Activated CD8-positive, alpha-beta memory T cell treated with anti-CD3 and anti-CD28 coated beads for 24 hours (primary cell): ENCODE data around the gene TMEM222.
A peak's percentile ranks its signal among the peaks of the same experiment; 100 is the strongest.
"Not testable (repeated sequence)": the region's sequence is repeated elsewhere in the genome, so short reads cannot be mapped to it uniquely, and the experiment has no call there.

ENCODE experiments used
- DNase-seq: peaks from one replicate; pipeline ENCODE4 v3.0.0-alpha.2; 2020

TMEM222 gene, protein sequence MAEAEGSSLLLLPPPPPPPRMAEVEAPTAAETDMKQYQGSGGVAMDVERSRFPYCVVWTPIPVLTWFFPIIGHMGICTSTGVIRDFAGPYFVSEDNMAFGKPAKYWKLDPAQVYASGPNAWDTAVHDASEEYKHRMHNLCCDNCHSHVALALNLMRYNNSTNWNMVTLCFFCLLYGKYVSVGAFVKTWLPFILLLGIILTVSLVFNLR

DNA sequence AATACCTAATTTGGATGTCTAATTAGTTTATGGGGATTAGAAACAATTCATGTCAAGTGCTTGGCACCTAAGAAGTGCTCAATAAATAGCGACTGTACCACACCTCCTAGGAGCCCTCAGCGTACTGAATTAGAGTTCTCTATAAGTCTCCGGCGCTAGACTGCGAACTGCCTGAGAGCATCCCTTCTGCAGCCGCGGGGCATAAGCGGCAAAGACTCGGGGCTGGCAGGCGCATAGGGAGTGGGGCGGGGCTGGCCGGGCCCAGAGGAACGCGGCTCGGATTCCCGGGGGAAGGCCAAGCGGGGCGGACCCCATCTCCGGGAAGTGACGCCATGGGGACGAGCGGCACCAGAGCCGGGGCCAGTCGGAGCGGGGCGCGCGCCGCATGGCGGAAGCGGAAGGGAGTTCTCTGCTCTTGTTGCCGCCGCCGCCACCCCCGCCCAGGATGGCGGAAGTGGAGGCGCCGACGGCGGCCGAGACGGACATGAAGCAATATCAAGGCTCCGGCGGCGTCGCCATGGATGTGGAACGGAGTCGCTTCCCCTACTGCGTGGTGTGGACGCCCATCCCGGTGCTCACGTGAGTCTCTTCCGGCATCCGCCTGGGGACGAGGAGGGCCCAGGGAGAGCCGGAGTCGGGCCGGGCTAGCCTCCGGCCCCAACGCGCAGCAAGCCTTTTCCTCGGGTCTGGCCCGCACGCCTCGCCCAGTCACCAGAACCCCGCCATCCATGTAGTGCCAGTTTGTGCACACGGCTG is at the start of gene TMEM222:
Gene TMEM222 (plus strand): TSS at position 351 of the 756 bp plus-strand sequence. CDS start 35 bp downstream, at position 386.
- DNase-seq = peak; percentile 99

DNA sequence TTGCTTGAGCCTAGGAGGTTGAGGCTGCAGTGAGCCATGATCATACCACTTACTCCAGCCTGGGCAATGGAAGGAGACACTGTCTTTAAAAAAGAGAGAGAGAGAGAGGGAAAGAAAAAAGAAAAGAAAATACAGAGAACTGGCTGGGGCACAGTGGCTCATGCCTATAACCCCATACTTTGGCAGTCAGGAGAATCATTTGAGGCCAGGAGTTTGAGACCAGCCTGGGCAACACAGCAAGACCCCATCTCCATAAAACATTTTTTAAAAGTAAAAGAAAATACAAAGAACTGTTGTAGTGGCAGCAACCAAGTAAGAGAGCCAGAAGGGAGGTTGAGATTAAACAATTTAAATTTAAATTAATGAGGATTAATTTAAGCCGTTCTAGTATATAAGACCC is 47.8 kb upstream of the TMEM222 start:
- DNase-seq = no peak

DNA sequence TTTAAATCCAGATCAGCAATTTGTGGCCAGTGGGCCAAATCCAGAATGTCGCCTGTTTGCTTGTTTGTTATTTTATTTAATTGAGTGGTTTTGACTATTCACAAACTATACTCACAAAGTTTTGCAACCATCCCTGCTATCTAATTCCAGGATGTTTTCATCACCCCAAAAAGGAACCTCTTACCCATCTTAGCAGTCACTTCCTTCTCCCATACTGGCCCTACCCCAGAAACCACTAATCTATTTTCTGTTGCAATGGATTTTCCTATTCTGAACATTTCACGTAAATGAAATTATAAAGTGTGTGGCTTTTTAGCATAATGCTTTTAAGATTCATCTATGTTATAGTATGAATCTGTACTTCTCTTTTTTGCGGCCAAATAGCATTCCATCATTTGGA is 46.3 kb upstream of the TMEM222 start:
- DNase-seq = no peak

DNA sequence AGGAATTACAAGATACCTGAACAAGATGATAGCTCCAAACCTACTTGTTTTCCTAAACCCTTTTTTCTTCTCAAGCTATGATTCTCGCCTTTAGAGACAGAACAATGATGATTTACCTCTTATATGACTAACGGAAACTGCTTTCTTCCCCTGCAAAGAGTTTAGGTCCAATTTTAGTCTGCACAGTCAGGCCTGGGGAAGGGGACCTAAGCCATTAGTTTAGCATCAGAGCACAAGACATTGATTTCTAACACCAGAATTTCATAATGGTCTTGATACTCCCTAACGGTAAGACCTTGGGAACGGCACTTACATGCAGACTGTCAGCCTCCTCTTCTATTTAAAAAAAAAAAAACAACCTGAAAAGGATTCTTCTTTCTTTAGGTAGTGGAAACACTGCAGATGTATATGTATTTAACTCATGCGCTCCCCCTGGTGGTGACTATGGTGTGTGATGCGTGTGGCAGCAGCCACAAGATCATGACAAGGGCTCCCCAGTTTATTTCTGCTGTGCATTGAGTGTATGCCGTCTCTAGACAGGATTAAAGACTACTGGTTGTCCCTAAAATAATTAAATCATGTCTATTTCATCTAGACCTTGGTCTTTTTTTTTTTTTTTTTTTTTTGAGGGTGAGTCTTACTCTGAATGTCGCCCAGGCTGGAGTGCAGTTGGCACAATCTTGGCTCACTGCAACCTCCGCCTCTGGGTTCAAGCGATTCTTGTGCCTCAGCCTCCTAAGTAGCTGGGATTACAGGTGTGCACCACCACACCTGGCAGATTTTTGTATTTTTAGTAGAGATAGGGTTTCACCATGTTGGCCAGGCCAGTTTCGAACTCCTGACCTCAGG is 37.3 kb upstream of the TMEM222 start:
- peak; percentile 93 for DNase-seq

DNA sequence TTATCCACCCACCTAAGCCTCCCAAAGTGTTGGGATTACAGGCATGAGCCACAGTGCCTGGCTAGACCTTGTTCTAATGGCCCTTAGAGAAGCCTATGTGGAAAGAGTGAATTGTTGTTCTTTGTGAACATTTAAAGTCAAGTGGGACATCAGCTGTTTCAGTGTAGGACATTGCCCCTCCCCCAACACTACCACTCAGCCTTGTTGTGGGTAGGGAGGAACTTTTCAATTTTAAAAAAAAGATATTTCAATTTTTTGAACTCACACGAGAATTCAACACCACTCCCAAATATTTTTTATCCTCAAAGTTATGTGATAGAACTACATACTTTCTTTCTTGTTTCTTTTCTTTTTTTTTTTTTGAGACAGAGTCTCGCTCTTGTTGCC is 36.7 kb upstream of the TMEM222 start:
- DNase-seq = no peak

DNA sequence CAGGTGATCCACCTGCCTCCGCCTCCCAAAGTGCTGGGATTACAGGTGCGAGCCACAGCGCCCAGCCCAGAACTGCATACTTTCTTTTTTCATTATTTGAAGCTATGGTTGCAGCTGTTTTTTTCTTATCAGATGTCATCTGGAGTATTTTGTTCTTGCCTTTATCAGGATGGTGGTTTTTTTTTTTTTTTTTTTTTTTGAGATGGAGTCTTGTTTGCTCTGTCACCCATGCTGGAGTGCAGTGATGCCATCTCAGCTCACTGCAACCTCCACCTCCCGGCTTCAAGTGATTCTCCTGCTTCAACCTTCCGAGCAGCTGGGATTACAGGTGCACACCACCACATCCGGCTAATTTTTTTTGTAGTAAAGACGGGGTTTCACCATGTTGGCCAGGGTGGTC is 36.1 kb upstream of the TMEM222 start:
- peak; percentile 45 for DNase-seq

DNA sequence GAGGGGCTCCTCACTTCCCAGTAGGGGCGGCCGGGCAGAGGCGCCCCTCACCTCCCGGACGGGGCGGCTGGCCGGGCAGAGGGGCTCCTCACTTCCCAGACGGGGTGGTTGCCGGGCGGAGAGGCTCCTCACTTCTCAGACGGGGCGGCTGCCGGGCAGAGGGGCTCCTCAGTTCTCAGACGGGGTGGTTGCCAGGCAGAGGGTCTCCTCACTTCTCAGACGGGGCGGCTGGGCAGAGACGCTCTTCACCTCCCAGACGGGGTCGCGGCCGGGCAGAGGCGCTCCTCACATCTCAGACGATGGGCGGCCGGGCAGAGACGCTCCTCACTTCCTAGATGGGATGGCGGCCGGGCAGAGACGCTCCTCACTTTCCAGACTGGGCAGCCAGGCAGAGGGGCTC is 32.8 kb upstream of the TMEM222 start:
- DNase-seq = not testable (repeated sequence)

DNA sequence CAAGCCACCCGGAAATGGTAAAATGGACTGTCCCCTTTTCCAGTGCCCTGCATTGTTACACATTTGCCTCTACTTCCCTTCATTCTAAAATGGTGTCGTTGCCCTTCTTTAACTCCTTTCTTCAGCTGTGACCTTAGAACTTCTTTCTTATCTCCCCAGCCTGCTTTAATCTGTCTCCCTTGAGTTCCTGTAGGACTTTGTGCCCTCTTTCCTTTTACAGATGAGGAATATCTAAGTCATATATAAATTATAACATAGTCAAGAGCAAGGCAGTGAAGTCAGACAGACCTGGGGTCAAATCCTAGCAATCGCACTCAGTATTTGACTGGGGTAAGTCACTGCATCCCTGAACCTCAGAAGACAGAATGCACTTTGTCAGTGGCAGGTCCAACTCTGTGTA is 31.4 kb upstream of the TMEM222 start:
- no peak for DNase-seq

DNA sequence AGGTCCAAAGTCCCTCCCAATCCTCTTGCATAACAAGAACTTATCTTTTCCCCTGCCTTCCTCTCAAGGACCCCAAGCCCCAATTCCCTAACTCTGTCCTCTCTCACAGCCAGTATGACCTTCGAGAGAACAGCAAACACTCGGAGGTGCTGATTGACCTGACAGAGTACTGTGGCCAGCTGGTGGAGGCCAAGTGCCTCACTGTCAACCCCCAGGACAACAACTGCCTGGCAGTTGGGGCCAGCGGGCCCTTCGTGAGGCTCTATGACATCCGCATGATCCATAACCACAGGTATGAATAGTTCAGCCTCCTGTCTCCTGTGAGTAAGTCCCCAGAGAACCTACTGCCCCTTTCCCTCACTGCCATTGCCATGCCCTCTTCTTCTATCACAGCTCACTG is 29.9 kb upstream of the TMEM222 start:
- DNase-seq = peak; percentile 45

DNA sequence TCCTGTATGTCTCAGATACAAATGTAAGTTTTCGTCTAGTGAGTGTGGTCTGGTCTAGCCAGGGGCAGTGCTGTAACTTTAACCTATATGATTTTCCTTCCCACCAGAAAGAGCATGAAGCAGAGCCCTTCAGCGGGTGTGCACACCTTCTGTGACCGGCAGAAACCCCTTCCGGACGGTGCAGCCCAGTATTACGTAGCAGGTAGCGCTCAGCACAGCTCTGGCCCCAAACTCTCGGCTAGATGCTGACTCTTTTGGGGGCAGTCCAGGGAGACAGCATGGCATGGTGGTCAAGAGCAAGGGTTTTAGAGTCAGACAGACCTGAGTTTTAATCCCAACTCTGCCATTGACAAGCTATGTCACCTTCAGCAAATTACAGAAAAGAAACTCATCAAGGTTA is 28.0 kb upstream of the TMEM222 start:
- DNase-seq = no peak

DNA sequence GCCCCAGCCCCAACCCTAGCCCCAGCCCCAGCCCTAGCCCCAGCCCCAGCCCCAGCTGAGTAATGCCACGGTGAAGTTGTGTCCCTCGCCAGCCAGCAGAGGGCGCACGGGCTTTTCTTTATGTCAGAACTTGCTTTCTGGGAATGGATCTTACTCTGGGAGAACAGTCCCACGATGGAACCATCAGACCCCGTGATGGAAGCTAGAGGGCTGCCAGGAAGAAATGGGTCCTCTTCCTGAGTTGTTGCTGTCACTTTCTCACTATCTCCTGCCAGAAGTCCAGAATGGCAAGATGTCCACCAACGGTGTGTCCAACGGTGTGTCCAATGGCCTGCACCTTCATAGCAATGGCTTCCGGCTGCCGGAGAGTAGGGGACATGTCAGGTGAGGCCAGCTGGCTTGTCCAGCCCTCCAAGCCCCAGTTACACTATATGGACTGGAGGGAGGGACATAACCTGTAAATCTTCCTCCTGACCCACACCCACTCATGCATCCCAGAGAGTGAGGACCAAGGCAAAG is 25.1 kb upstream of the TMEM222 start:
- peak; percentile 88 for DNase-seq

DNA sequence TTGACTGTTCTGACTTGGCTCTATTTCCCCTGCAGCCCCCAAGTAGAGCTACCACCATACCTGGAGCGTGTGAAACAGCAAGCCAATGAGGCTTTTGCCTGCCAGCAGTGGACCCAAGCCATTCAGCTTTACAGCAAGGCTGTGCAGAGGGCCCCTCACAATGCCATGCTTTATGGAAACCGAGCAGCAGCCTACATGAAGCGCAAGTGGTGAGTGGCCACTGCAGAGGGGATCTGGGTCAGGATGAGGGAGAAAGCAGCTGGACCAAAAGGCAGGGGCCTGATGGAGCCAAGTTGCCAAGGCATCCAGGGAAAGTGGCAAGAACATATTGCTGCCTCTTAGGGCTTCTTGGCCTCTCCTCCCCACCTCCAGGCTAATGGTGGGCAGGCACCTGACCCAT is 24.1 kb upstream of the TMEM222 start:
- no peak for DNase-seq

DNA sequence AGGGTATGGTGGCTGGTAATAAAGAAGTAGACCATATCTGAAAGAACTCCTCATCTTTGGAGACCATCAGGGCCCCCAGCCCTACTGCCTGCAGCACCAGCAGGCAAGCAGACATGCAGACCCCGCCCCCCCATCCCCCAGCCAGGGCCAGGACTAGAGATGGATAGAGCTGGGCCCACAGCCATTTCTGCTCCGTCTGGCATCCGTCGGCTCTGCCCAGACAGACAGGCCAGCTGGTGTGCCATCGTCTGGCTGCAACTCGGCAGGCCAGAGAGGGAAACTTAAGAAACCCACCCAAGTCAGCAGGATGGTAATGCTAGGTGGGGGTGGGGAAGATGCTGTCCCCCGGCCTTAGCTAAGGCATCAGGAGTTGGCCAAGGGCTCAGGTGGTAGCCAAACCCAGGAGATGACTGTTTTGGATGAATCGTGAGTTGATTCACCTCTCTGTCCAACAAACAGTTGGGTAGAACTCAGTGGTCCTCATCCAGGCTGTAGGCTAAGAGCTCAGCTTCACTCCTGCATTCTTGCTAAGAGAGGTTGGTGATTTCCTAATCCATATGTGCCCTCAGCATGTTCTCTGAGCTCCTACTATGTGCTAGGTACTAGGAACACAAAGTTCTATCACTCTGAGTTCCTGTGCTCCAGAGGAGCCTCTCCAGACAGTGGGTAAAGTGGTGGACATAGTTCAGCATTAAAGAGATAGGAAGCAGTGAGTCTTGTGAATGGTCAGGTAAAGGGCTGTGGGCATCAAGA is 23.2 kb upstream of the TMEM222 start:
- no peak for DNase-seq

DNA sequence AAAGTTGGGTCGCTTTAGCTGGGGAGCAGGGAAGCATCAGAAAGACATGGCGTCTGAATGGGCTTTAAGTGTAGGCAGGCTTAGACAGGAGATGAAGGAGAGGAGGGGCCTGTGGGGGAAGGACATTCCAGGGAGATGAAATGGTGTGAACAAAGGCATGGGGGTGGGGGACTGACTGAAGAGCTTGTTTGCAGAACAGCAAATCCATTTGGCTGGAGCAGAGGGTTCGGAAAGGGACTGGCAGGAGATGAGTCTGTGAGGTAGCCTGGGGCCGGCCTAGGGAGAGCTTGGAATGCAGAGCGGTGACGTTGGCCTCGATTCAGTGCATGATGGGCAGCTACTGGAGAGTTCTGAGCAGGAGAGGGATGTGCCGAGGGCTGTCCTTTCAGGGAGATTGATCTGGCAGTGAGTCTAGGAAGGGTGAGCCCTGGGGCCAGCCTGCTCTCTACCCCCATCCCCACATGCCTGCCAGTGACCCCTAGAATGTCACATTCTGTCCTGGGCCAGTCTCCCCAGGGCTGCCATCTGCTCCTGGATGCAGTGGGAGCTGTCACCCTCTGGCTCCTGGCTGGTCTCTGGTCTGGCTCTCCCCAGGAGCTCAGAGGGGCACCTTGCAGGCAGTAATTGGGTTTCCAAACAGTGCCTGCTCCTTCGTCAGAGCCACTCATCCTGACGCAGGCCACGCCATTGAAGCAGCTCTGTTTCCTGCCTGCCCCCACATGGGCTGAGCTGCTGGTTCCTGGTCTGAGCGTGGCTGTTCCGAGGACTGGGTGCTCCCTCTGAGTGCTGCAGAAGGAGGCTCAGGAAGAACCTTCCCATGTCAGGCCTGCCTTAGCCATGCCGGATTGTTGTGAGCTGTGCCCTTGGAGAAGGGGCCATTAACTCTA is 22.3 kb upstream of the TMEM222 start:
- no peak for DNase-seq

DNA sequence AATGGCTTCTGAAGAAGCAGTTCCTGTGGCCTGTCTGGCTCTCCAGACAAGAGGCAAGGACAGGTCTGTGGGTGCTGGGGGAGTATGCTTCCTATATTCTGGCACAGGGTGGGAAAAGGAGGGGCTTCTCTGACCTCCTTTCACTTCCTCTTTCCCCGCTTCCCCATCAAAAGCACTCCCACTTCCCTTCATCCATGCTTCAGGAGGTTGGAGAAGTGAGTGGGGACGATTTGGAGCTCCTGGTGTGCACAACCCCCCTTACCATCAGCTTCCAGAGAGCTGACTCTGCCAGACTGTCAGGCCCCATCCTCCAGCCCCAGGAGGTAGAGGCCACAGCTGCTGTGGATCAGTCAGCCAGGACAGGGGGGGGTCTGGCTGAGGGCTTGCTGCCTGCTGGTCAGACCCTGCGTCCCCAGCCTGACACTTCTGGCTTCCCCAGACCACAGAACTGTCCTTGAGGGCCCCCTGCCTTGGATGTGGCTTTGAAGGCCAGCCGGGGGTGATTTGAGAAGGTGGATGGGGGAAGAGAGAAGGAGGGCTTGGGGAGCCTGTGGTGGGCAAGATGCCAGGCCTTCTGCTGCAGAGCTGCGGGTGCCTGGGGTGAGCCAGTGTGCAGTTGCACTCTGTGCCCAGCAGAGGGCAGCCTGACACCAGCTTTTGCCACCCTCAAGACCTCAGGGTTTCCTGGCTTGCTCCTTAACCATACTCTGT is 21.5 kb upstream of the TMEM222 start:
- DNase-seq = peak; percentile 93

DNA sequence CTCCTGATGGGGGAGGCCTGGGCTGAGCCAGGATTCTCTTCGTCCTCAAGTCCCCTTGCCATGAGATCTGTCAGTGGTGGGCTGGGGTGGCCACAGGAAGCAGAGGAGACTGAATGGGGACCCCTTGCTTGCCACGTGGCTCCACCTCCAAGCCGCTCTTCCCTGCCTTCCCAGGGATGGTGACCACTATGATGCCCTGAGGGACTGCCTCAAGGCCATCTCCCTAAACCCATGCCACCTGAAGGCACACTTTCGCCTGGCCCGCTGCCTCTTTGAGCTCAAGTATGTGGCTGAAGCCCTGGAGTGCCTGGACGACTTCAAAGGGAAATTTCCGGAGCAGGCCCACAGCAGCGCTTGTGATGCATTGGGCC is 20.9 kb upstream of the TMEM222 start:
- no peak for DNase-seq

DNA sequence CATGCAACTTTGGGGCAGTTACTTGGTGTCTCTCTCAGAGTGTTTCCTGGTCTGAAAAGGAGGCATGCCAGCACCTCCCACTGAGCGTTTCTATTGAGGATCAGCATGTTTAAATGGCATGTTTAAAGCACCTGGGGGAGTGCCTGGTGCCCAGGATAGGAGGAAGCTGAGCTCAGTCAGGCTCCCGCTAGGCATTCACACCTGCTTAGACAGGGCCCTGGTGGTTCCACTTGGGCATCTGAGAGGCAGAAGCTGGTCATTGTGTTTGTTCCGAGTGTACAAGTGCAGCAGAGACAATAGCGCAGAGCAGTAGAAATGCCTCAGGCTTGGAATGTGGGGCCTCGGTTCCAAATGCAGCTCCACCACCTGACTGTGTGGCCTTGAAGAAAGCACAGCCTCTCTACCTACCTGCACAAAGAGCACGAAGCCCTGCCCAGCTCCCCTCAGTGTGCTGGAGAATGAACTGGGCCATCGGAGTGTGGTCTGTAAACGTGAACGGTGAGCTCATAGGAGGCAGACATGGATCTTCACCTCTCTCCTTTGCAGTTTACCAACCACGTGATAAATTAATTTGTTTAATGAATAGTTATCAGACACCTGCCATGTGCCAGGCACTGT is 20.3 kb upstream of the TMEM222 start:
- no peak for DNase-seq

DNA sequence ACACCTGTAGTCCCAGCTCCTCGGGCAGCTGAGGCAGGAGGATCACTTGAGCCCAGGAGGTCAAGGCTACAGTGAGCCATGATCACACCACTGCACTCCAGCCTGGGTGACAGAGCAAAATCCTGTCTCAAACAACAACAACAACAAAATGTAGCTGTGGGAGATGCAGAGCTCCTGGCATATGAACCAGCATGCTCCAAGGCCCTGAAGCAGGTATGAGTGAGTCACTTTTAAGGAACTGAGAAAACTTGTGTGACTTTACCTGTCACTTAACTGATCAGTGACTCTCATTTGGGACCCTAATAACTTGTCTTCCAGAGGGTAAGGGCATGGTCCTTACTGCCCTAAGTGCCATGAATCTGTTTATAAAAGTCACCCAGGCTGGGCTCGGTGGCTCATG is 19.4 kb upstream of the TMEM222 start:
- no peak for DNase-seq

DNA sequence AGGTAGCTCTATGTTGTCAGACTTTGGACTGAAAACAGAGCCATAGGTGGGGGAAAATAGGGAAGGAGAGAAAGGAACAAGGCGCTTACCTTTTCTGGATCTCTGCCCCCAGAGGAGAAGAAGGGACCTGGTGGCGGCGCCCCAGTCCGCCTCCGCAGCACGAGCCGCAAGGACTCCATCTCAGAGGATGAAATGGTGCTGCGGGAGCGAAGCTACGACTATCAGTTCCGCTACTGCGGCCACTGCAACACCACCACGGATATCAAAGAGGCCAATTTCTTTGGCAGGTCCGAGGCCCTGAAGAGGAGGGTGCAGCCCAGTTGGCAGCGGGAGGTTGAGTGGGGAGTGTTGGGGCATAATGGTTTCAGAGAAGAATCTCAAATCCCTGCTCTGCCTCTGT is 18.5 kb upstream of the TMEM222 start:
- DNase-seq = no peak

DNA sequence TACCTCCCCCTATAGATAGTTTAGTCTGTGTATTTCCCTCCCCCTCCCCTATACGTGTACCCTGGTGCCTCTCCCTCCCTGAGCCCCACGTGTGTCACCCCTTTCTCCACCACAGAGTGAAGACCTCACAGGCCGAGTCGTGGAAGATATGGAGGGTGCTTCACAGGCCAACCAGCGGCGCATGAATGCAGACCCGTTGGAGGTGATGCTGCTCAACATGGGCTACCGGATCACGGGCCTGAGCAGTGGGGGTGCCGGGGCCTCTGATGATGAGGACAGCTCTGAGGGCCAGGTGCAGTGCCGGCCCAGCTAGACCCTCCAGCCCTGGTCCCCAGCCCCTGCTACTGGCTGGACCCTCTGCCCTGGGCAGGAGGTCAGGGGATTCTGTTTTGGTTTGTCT is 15.9 kb upstream of the TMEM222 start:
- DNase-seq = no peak
